ENCODE data around the gene IFNGR2. TPM values are rescaled to one million over a fixed set of nuclear protein-coding genes. Genes with fewer than 3 reads are reported as not detected.

Gene IFNGR2
- total and polyA plus RNA-seq, 2 of the 4 experiments (the other 2 are of a cell fraction) = 66.0 to 73.8 TPM

GRCh38 chr21:33378081-33378480, 25.1 kb upstream of the IFNGR2 start:
- intact Hi-C loops (cut with micrococcal nuclease) = no loop called here
- Histone ChIP-seq H3K14ac (replicated peaks; ENCODE audit: low read depth, low read length) (no peak overlapping the region), H3K79me1 (ENCODE audit: low read depth in 1 of 2, low read length in 2 of 2) (no peaks in the 10 kb centered on the region), H3K4me2 (ENCODE audit: low read depth, low read length) (no peak overlapping the region), H3K18ac (ENCODE audit: low read depth, low read length) (no peak overlapping the region), H4K91ac (ENCODE audit: insufficient read depth, low read depth, low read length) (no peak overlapping the region), H3K27me3 (ENCODE audit: control insufficient read depth, insufficient read depth, low read length) (no peaks in the 10 kb centered on the region), H3K9me3 (ENCODE audit: control insufficient read depth, insufficient read depth, low read length) (no peaks in the 10 kb centered on the region), H4K5ac (ENCODE audit: low read depth, low read length) (no peak overlapping the region), H3K27ac (ENCODE audit: insufficient read depth, low read length) (no peak overlapping the region), H3K36me3 (ENCODE audit: control insufficient read depth, insufficient read depth, low read length) (no peaks in the 10 kb centered on the region), H2AFZ (replicated peaks; ENCODE audit: low read length, poor library complexity) (no peak overlapping the region), H2BK15ac (ENCODE audit: low read depth, low read length) (no peak overlapping the region), H2BK5ac (ENCODE audit: low read depth, low read length, poor library complexity, severe bottlenecking) (no peak overlapping the region), H3K9ac (ENCODE audit: low read depth, low read length) (no peak overlapping the region), H2BK20ac (ENCODE audit: low read depth, low read length) (no peak overlapping the region), H3K23ac (ENCODE audit: low read depth, low read length) (no peak overlapping the region), H3K4ac (ENCODE audit: low read depth, low read length) (no peak overlapping the region), H2AK9ac (replicated peaks; ENCODE audit: low read depth, low read length, poor library complexity) (no peak overlapping the region), H3K4me3 (ENCODE audit: insufficient read depth, low read depth, low read length) (no peak overlapping the region), H3K9me1 (ENCODE audit: insufficient read depth, low read length) (peaks cover 8% of the 10 kb centered on the region; the same call in 1 of the 2 replicates), H4K8ac (ENCODE audit: low read depth in 2 of 2, low read length in 2 of 2) (no peak overlapping the region), H2BK120ac (ENCODE audit: low read depth, low read length) (no peak overlapping the region), H2AK5ac (ENCODE audit: low read depth, low read length) (no peak overlapping the region), H3K56ac (ENCODE audit: extremely low read depth, insufficient read depth, low read length) (no peak overlapping the region), H3K4me1 (ENCODE audit: control insufficient read depth, insufficient read depth, low read length) (peaks cover 14% of the 10 kb centered on the region), H4K20me1 (ENCODE audit: insufficient read depth, low read length) (no peaks in the 10 kb centered on the region)
- no TSS peak for BruUV-seq (replicated peaks)
- no peak for ATAC-seq (ENCODE audit: low read depth)
- dilution Hi-C loops (cut with HindIII; ENCODE audit: low sequenced_read_pairs, unreplicated experiment) = no loop called here
- TF ChIP-seq CHD1 (IDR thresholded peaks at IDR 0.05; ENCODE audit: low read depth, low read length) = no peak
- no peak for TF ChIP-seq FOS (IDR thresholded peaks at IDR 0.05; ENCODE audit: low read depth, low read length)
- no peak for TF ChIP-seq CEBPB (IDR thresholded peaks at IDR 0.05; ENCODE audit: low read depth, low read length)
- TF ChIP-seq RCOR1 (IDR thresholded peaks at IDR 0.05; ENCODE audit: insufficient replicate concordance, low read length) = no peak
- TF ChIP-seq MAZ (IDR thresholded peaks at IDR 0.05; ENCODE audit: borderline replicate concordance, low read depth, low read length) = no peak
- TF ChIP-seq MXI1 (IDR thresholded peaks at IDR 0.05; ENCODE audit: borderline replicate concordance, low read depth, low read length) = no peak
- no peak for TF ChIP-seq USF2 (IDR thresholded peaks at IDR 0.05; ENCODE audit: low read depth, low read length)
- no peak for TF ChIP-seq ELK1 (IDR thresholded peaks at IDR 0.05; ENCODE audit: borderline replicate concordance, low read depth, low read length)
- TF ChIP-seq RAD21 (IDR thresholded peaks at IDR 0.05; ENCODE audit: low read length) = no peak
- no peak for TF ChIP-seq NFE2L2 (IDR thresholded peaks at IDR 0.05; ENCODE audit: low read depth, low read length)
- TF ChIP-seq BHLHE40 (IDR thresholded peaks at IDR 0.05; ENCODE audit: low read depth, low read length) = no peak
- TF ChIP-seq MAFK (IDR thresholded peaks at IDR 0.05; ENCODE audit: low read depth, low read length) = no peak
- TF ChIP-seq POLR2A (IDR thresholded peaks at IDR 0.05; ENCODE audit: low read depth, low read length) = no peak
- no peak for TF ChIP-seq SMC3 (IDR thresholded peaks at IDR 0.05; ENCODE audit: low read depth, low read length)
- no peak for TF ChIP-seq CTCF (conservative IDR thresholded peaks at IDR 0.05; ENCODE audit: low read depth, low read length)
- TF ChIP-seq RFX5 (IDR thresholded peaks at IDR 0.05; ENCODE audit: low read depth, low read length) = no peak
- in situ Hi-C loops (cut with MboI; ENCODE audit: low sequenced_read_pairs) = no loop called here
- CTCF ChIA-PET = no interaction called here
- POLR2A ChIA-PET (ENCODE audit: unreplicated experiment) = no interaction called here
- DNase-seq = no peak
- 93% methylated on average over 3 of the region's 9 CpGs; no CpG with 5 or more reads in 1 of the 2 experiments for WGBS, 2 experiments (ENCODE audit: extremely low coverage in 2 of 2, insufficient read length in 1 of 2)
